MCF 10A (cell line): Measurements from ENCODE around the gene NOC2L. TPM values are rescaled to one million over a fixed set of nuclear protein-coding genes. Genes with fewer than 3 reads are reported as not detected.

Source experiments
- BruUV-seq: library from RNA; stranded (reverse); fragments of 400-500 nt; replicated peaks from 2 replicates; lab custom pipeline; 2021; lab: Mats Ljungman, UMichigan
- CTCF ChIA-PET: fragments of 300-600 bp; sonication (Branson Sonifier 250); formaldehyde crosslinking; extraction: SDS; loops from one replicate; lab custom pipeline; 2021; ENCODE audit warnings: antibody characterized with exemption, inconsistent platforms; lab: Yijun Ruan, JAX
- POLR2A ChIA-PET: fragments of 300-600, 350-650 bp; sonication (Branson Sonifier 250); formaldehyde crosslinking; extraction: SDS; loops from one replicate; lab custom pipeline; 2020; ENCODE audit warnings: antibody characterized with exemption, inconsistent platforms; lab: Yijun Ruan, JAX
- DNase-seq: peaks from one replicate; pipeline ENCODE4 v3.0.0-alpha.2; 2018; ENCODE audit not compliant: unreplicated experiment
- H3K27ac Mint-ChIP-seq: one replicate; pipeline ENCODE4 v1.8.0; 2022; ENCODE audit warnings: mild to moderate bottlenecking, low read depth, mixed read lengths; ENCODE audit not compliant: unreplicated experiment
- H3K27me3 Mint-ChIP-seq: one replicate; pipeline ENCODE4 v1.8.0; 2022; ENCODE audit warnings: mixed read lengths; ENCODE audit not compliant: insufficient read depth, unreplicated experiment
- H3K36me3 Mint-ChIP-seq: one replicate; pipeline ENCODE4 v1.8.0; 2022; ENCODE audit warnings: mild to moderate bottlenecking, moderate library complexity, mixed read lengths; ENCODE audit not compliant: insufficient read depth, unreplicated experiment
- H3K4me1 Mint-ChIP-seq: one replicate; pipeline ENCODE4 v1.8.0; 2022; ENCODE audit warnings: mixed read lengths; ENCODE audit not compliant: insufficient read depth, unreplicated experiment
- H3K4me3 Mint-ChIP-seq: one replicate; pipeline ENCODE4 v1.8.0; 2022; ENCODE audit warnings: mild to moderate bottlenecking, moderate library complexity, mixed read lengths; ENCODE audit not compliant: unreplicated experiment
- H3K9me3 Mint-ChIP-seq: one replicate; pipeline ENCODE4 v1.8.0; 2022; ENCODE audit warnings: mixed read lengths; ENCODE audit not compliant: unreplicated experiment
- CTCF ChIP-seq: fragments of 200-600 bp; IDR thresholded peaks from one replicate; pipeline ENCODE4 v1.8.0; 2022; ENCODE audit warnings: antibody characterized with exemption, mild to moderate bottlenecking; ENCODE audit not compliant: unreplicated experiment
- intact Hi-C: fragments of 100-400 bp; cut with micrococcal nuclease; formaldehyde crosslinking; loops from 2 replicates; pipeline ENCODE4 v1.14.1; 2022
- total RNA-seq: library from RNA; stranded (reverse); gene quantifications from 2 replicates; pipeline ENCODE4 v1.2.3, GENCODE V29; 2022

NOC2L gene
- total RNA-seq, 1 experiment from 2014 or later = 136 TPM

- ChIA-PET CTCF (interaction anchor here (0.6 to 2.5 kb wide), 3 partner anchors 11 to 1611 kb away, joined by 3 to 9 read pairs (median 4); partner anchors contain the start of gene PANK4), POLR2A (no interaction called here)
- no TSS peak for BruUV-seq
- H3K4me1 Mint-ChIP-seq = peaks cover 13% of the 10 kb centered on the region
- no peak for DNase-seq
- H3K36me3 Mint-ChIP-seq = peaks cover 10% of the 10 kb centered on the region
- peaks cover 74% of the 10 kb centered on the region for H3K27me3 Mint-ChIP-seq
- intact Hi-C loops = no loop called here
- no peaks in the 10 kb centered on the region for H3K9me3 Mint-ChIP-seq
- no peak for TF ChIP-seq CTCF
- H3K4me3 Mint-ChIP-seq = no peak overlapping the region
- H3K27ac Mint-ChIP-seq = no peak overlapping the region
Observed at GRCh38 chr1:915295-916172, 43.5 kb downstream of the NOC2L start.

GRCh38 chr1:914891-915280 is 44.2 kb downstream of the NOC2L start:
- Mint-ChIP-seq H3K4me3 (no peak overlapping the region), H3K27me3 (peaks cover 74% of the 10 kb centered on the region), H3K9me3 (no peaks in the 10 kb centered on the region), H3K27ac (no peak overlapping the region), H3K36me3 (peaks cover 10% of the 10 kb centered on the region), H3K4me1 (peaks cover 8% of the 10 kb centered on the region)
- CTCF ChIA-PET = interaction anchor here (1.0 to 2.5 kb wide), 2 partner anchors 10 to 23 kb away, joined by 4 to 9 read pairs; no protein-coding TSS in a partner anchor
- BruUV-seq = no TSS peak
- DNase-seq = no peak
- intact Hi-C loops = no loop called here
- no peak for TF ChIP-seq CTCF
- POLR2A ChIA-PET = no interaction called here

- CTCF ChIA-PET = interaction anchor here (0.6 to 2.5 kb wide), 3 partner anchors 10 to 24 kb away, joined by 3 to 9 read pairs (median 4); no protein-coding TSS in a partner anchor
- no peak overlapping the region for H3K4me3 Mint-ChIP-seq
- no peaks in the 10 kb centered on the region for H3K9me3 Mint-ChIP-seq
- intact Hi-C loops = no loop called here
- H3K36me3 Mint-ChIP-seq = peaks cover 10% of the 10 kb centered on the region
- H3K4me1 Mint-ChIP-seq = peaks cover 8% of the 10 kb centered on the region
- no peak for DNase-seq
- POLR2A ChIA-PET = no interaction called here
- TF ChIP-seq CTCF = no peak
- H3K27ac Mint-ChIP-seq = no peak overlapping the region
- H3K27me3 Mint-ChIP-seq = peaks cover 74% of the 10 kb centered on the region
- BruUV-seq = no TSS peak
Observed at GRCh38 chr1:914131-914890, 44.7 kb downstream of the NOC2L start.
